Kasumi-1 (cell line): ENCODE data around the gene CAPNS2.

Experiments
- DNase-seq, 2 experiments: peaks; one replicate each; lab custom pipeline; 2025; lab: John Stamatoyannopoulos, UW

CAPNS2 gene

GRCh38 chr16:55566432-55567175 lies at the start of gene CAPNS2:
Gene CAPNS2 (plus strand): TSS chr16:55566684. CDS start chr16:55566757, 73 bp downstream.
- no peak for DNase-seq

GRCh38 chr16:55521792-55522191 lies 44.7 kb upstream of the CAPNS2 start:
- no peak for DNase-seq

- DNase-seq, result no peak
Observed at GRCh38 chr16:55526441-55526840, 40.0 kb upstream of the CAPNS2 start.

- DNase-seq, result no peak
Observed at GRCh38 chr16:55527885-55528284, 38.6 kb upstream of the CAPNS2 start.

- DNase-seq, result no peak
Observed at GRCh38 chr16:55529018-55529417, 37.5 kb upstream of the CAPNS2 start.

- no peak for DNase-seq
Observed at GRCh38 chr16:55530316-55530856, 36.1 kb upstream of the CAPNS2 start.

- DNase-seq, result no peak
Observed at GRCh38 chr16:55532227-55532626, 34.3 kb upstream of the CAPNS2 start.

- no peak for DNase-seq
Observed at GRCh38 chr16:55534756-55535155, 31.7 kb upstream of the CAPNS2 start.

- peak; percentile 17 to 19 for DNase-seq
Observed at GRCh38 chr16:55539049-55539448, 27.4 kb upstream of the CAPNS2 start.

- no peak for DNase-seq
Observed at GRCh38 chr16:55539488-55539887, 27.0 kb upstream of the CAPNS2 start.

GRCh38 chr16:55540221-55540620 lies 26.3 kb upstream of the CAPNS2 start:
- no peak for DNase-seq

GRCh38 chr16:55542459-55543082 lies 23.9 kb upstream of the CAPNS2 start:
- DNase-seq, result peak in 1 of 2 experiments; percentile 3

GRCh38 chr16:55543472-55543871 lies 23.0 kb upstream of the CAPNS2 start:
- DNase-seq, result peak in 1 of 2 experiments; percentile 18

GRCh38 chr16:55552621-55553020 lies 13.9 kb upstream of the CAPNS2 start:
- no peak for DNase-seq

GRCh38 chr16:55555436-55555835 lies 11.0 kb upstream of the CAPNS2 start:
- no peak for DNase-seq

- no peak for DNase-seq
Observed at GRCh38 chr16:55557186-55557585, 9.3 kb upstream of the CAPNS2 start.

GRCh38 chr16:55559233-55559632 lies 7.3 kb upstream of the CAPNS2 start:
- no peak for DNase-seq

GRCh38 chr16:55559933-55560516 lies 6.5 kb upstream of the CAPNS2 start:
- no peak for DNase-seq

GRCh38 chr16:55561319-55561848 lies 5.1 kb upstream of the CAPNS2 start:
- DNase-seq, result no peak

GRCh38 chr16:55562936-55563335 lies 3.5 kb upstream of the CAPNS2 start:
- DNase-seq, result no peak

GRCh38 chr16:55563797-55564196 lies 2.7 kb upstream of the CAPNS2 start:
- no peak for DNase-seq

GRCh38 chr16:55565086-55565485 lies 1.4 kb upstream of the CAPNS2 start:
- no peak for DNase-seq

- peak in 1 of 2 experiments; percentile 43 for DNase-seq
Observed at GRCh38 chr16:55567382-55567781, 898 bp downstream of the CAPNS2 start.
